K562 (cell line): ENCODE results near the gene WWP2. TPM values are rescaled to one million over a fixed set of nuclear protein-coding genes. Genes with fewer than 3 reads are reported as not detected.

ENCODE experiments used
- ATAC-seq: fragments of 200-7000 bp; cut with Tn5 transposase; 3 replicates; pipeline ENCODE4 v1.9.1; 2020; ENCODE audit warnings: moderate library complexity
- BruUV-seq: library from RNA; stranded (reverse); fragments of 400-500 nt; replicated peaks from 2 replicates; lab custom pipeline; 2021; lab: Mats Ljungman, UMichigan
- CTCF ChIA-PET: fragments of 300-600 bp; formaldehyde crosslinking; extraction: SDS; loops from one replicate; lab custom pipeline; 2021; ENCODE audit warnings: low intra/inter-chr PET ratio; lab: Yijun Ruan, JAX
- POLR2A ChIA-PET: fragments of 300-600, 350-650 bp; sonication (Branson Sonifier 250); formaldehyde crosslinking; extraction: SDS; loops from one replicate; lab custom pipeline; 2021; ENCODE audit warnings: antibody characterized with exemption, inconsistent platforms; lab: Yijun Ruan, JAX
- DNase-seq, 4 experiments: peaks; one replicate each; pipeline versions ENCODE4 v3.0.0 to v3.0.0-alpha.2; 2011 to 2018; ENCODE audit warnings: low spot score in 3 of 4, mixed read lengths in 3 of 4; ENCODE audit errors: extremely low read depth in 1 of 4
- FAIRE-seq: peaks from 2 replicates; lab custom pipeline; 2011; peaks lifted over from hg19 to GRCh38; lab: Jason Lieb, UNC
- H2AFZ ChIP-seq: 2 replicates; pipeline ENCODE4 v1.6.0; 2011; ENCODE audit warnings: low read depth, low read length, control low read depth, inconsistent platforms
- H3K27ac ChIP-seq: fragments of 200-600 bp; 3 replicates; pipeline ENCODE4 v1.8.0; 2011; ENCODE audit warnings: low read depth, mild to moderate bottlenecking, control low read depth, inconsistent platforms, low read length, moderate library complexity, mixed read lengths; ENCODE audit errors: extremely low read depth
- H3K27me3 ChIP-seq, 2 experiments: fragments of 300-600 bp in 1 of 2; 2 replicates in 1 of 2; 3 replicates in 1 of 2; pipeline versions ENCODE4 v1.6.0 to v1.8.0; 2011; ENCODE audit warnings: inconsistent platforms in 2 of 2, low read length in 2 of 2, mild to moderate bottlenecking in 1 of 2, mixed read lengths in 1 of 2, moderate library complexity in 1 of 2; ENCODE audit not compliant: control insufficient read depth in 2 of 2, insufficient read depth in 2 of 2
- H3K36me3 ChIP-seq: fragments of 300-600 bp; 3 replicates; pipeline ENCODE4 v1.8.0; 2011; ENCODE audit warnings: mild to moderate bottlenecking, low read length, inconsistent platforms; ENCODE audit not compliant: control insufficient read depth, insufficient read depth
- H3K4me1 ChIP-seq, 2 experiments: fragments of 200-600 bp in 1 of 2; replicated peaks in 1 of 2; 2 replicates in 1 of 2; 3 replicates in 1 of 2; pipeline versions ENCODE4 v1.5.1 to v1.8.0; 2011; ENCODE audit warnings: inconsistent platforms in 2 of 2, low read length in 2 of 2, mild to moderate bottlenecking in 1 of 2, mixed read lengths in 1 of 2, moderate library complexity in 1 of 2; ENCODE audit not compliant: control insufficient read depth in 2 of 2, insufficient read depth in 2 of 2
- H3K4me2 ChIP-seq: 2 replicates; pipeline ENCODE4 v1.6.1; 2011; ENCODE audit warnings: low read length, control low read depth, inconsistent platforms, mixed read lengths; ENCODE audit not compliant: insufficient read depth
- H3K4me3 ChIP-seq: fragments of 200-600 bp; sonication (generic), shearing (Covaris generic); 2 replicates; pipeline ENCODE4 v1.5.1; 2016; ENCODE audit warnings: control low read depth, inconsistent platforms
- H3K79me2 ChIP-seq: fragments of 200-600 bp; 3 replicates; pipeline ENCODE4 v1.8.0; 2011; ENCODE audit warnings: low read length, inconsistent platforms; ENCODE audit not compliant: control insufficient read depth, insufficient read depth
- H3K9ac ChIP-seq, 2 experiments: 2 replicates each; pipeline versions ENCODE4 v1.6.0 to v1.6.1; 2011; ENCODE audit warnings: low read depth in 2 of 2, low read length in 2 of 2, control low read depth in 1 of 2, inconsistent platforms in 1 of 2, mild to moderate bottlenecking in 1 of 2, mixed read lengths in 1 of 2; ENCODE audit not compliant: insufficient read depth in 1 of 2
- H3K9me1 ChIP-seq: one replicate; pipeline ENCODE4 v1.6.0; 2011; ENCODE audit warnings: inconsistent platforms, mild to moderate bottlenecking, low read length, moderate library complexity; ENCODE audit not compliant: control insufficient read depth, insufficient read depth
- H3K9me3 ChIP-seq: replicated peaks from 2 replicates; pipeline ENCODE4 v1.5.1; 2011; ENCODE audit warnings: low read depth, low read length, inconsistent platforms; ENCODE audit not compliant: control insufficient read depth, insufficient read depth
- H4K20me1 ChIP-seq: replicated peaks from 2 replicates; pipeline ENCODE4 v1.6.1; 2011; ENCODE audit warnings: low read length, inconsistent platforms, mixed read lengths; ENCODE audit not compliant: control insufficient read depth, insufficient read depth
- ARNT ChIP-seq, 2 experiments: fragments of 450-650 bp; IDR thresholded peaks; 2 replicates each; pipeline ENCODE4 v1.6.1; 2016; ENCODE audit warnings: mild to moderate bottlenecking in 1 of 2
- CCAR2 ChIP-seq: fragments of 200-400 bp; formaldehyde crosslinking; IDR thresholded peaks from 2 replicates; pipeline ENCODE4 v1.6.1; 2017; ENCODE audit warnings: mild to moderate bottlenecking, low read depth, low read length
- CREB1 ChIP-seq, 2 experiments: sonication (generic) in 1 of 2; formaldehyde crosslinking in 1 of 2; IDR thresholded peaks; 2 replicates each; pipeline versions ENCODE4 v1.6.1 to v1.8.0; 2012 to 2022; ENCODE audit warnings: inconsistent platforms in 1 of 2, mild to moderate bottlenecking in 1 of 2, missing genetic modification reagents in 1 of 2, moderate library complexity in 1 of 2
- DMBX1 ChIP-seq: fragments of 250-450 bp; sonication (Bioruptor Pico); IDR thresholded peaks from 2 replicates; pipeline ENCODE4 v1.8.0; 2022; ENCODE audit warnings: inconsistent platforms, mild to moderate bottlenecking, moderate library complexity, borderline replicate concordance
- ERF ChIP-seq: fragments of 450-650 bp; formaldehyde crosslinking; IDR thresholded peaks from 2 replicates; pipeline ENCODE4 v1.4.0; 2020; ENCODE audit warnings: mild to moderate bottlenecking, mixed read lengths
- ETS2 ChIP-seq: IDR thresholded peaks from 2 replicates; pipeline ENCODE4 v1.6.1; 2016; ENCODE audit warnings: borderline replicate concordance, missing genetic modification characterization, mild to moderate bottlenecking, moderate library complexity, missing compliant biosample characterization; ENCODE audit not compliant: poor library complexity, severe bottlenecking
- MCM2 ChIP-seq: fragments of 450-650 bp; IDR thresholded peaks from 2 replicates; pipeline ENCODE4 v1.6.1; 2017; ENCODE audit warnings: low read depth, mild to moderate bottlenecking
- MXI1 ChIP-seq: IDR thresholded peaks from 2 replicates; pipeline ENCODE4 v1.6.1; 2011; ENCODE audit warnings: low read depth, mild to moderate bottlenecking, improper control_type of control experiment, low read length
- POLR2G ChIP-seq: fragments of 200-400 bp; formaldehyde crosslinking; IDR thresholded peaks from 2 replicates; pipeline ENCODE4 v1.6.1; 2017; ENCODE audit warnings: low read depth, mild to moderate bottlenecking, antibody characterized with exemption, low read length, moderate library complexity
- RAD21 ChIP-seq, 2 experiments: fragments of 250-450 bp in 1 of 2; fragments of 450-650 bp in 1 of 2; sonication (Bioruptor Pico) in 1 of 2; formaldehyde crosslinking in 1 of 2; IDR thresholded peaks in 1 of 2; conservative IDR thresholded peaks in 1 of 2; 2 replicates each; pipeline versions ENCODE4 v1.4.0 to v1.8.0; 2020 to 2022; ENCODE audit warnings: mild to moderate bottlenecking in 2 of 2, moderate library complexity in 1 of 2
- SIN3B ChIP-seq: fragments of 450-650 bp; IDR thresholded peaks from 2 replicates; pipeline ENCODE4 v1.6.1; 2017; ENCODE audit warnings: low read depth, mild to moderate bottlenecking, moderate library complexity
- SMC3 ChIP-seq: conservative IDR thresholded peaks from 2 replicates; pipeline ENCODE4 v1.6.1; 2011; ENCODE audit warnings: low read depth, low read length, improper control_type of control experiment; ENCODE audit not compliant: insufficient read depth
- WGBS: fragments of 100-300 bp; shearing (Covaris generic); methylation state at CpG from one replicate; pipeline ENCODE4 v1.1.6; 2016; ENCODE audit warnings: low coverage, mixed read lengths; ENCODE audit not compliant: insufficient coverage; ENCODE audit errors: missing lambda C conversion rate; 5-methylcytosine and 5-hydroxymethylcytosine counted together
- in situ Hi-C: fragments of 300-500 bp; cut with MboI; formaldehyde crosslinking; loops from 4 replicates; pipeline ENCODE4 v1.15.0; 2018; ENCODE audit warnings: inconsistent platforms, mixed read lengths
- intact Hi-C: fragments of 100-400 bp; cut with micrococcal nuclease; formaldehyde crosslinking; loops from 2 replicates; pipeline ENCODE4 v1.14.2; 2022
- polyA plus RNA-seq, 8 experiments: library from polyadenylated mRNA; depleted of rRNA in 4 of 8; stranded (reverse) in 5 of 8; unstranded in 3 of 8; fragments of >200 nt; fragmentation: Nextera tagmentation in 2 of 8; fragmentation: Illumina TruSeq in 1 of 8; extraction: Ambion mirVana in 2 of 8; extraction: Trizol in 1 of 8; gene quantifications; 2 replicates each; pipeline versions ENCODE4 v1.2.1 to v1.2.3, GENCODE V29; 2011 to 2014; ENCODE audit warnings: inconsistent platforms in 1 of 8, missing spikeins in 1 of 8
- total RNA-seq, 7 experiments: library from RNA; depleted of rRNA in 6 of 7; stranded (reverse); fragments of >200 nt in 6 of 7; fragmentation: Illumina TruSeq in 2 of 7; extraction: Trizol in 2 of 7; gene quantifications; 2 replicates each; pipeline versions ENCODE4 v1.2.1 to v1.2.3, GENCODE V29; 2011 to 2021; ENCODE audit warnings: low replicate concordance in 1 of 7
- TF ChIP-seq, protein P1 (sequence below): fragments of 450-650 bp; IDR thresholded peaks from 2 replicates; pipeline ENCODE4 v1.6.1; 2014; ENCODE audit warnings: low read depth, mild to moderate bottlenecking, moderate library complexity, borderline replicate concordance
- TF ChIP-seq, protein P2 (sequence below): sonication (generic); formaldehyde crosslinking; IDR thresholded peaks from 2 replicates; pipeline ENCODE4 v1.8.1; 2022; ENCODE audit warnings: missing genetic modification reagents
- TF ChIP-seq, protein P3 (sequence below): sonication (generic); formaldehyde crosslinking; IDR thresholded peaks from 2 replicates; pipeline ENCODE4 v1.8.0; 2022; ENCODE audit warnings: mild to moderate bottlenecking, low read depth, missing genetic modification reagents

The WWP2 gene
- total and polyA plus RNA-seq, 9 of the 15 experiments (the other 6 are each of a cell fraction or from before 2014, with no cell fraction given): 1.9 to 34.4 (median 14.6) TPM

DNA sequence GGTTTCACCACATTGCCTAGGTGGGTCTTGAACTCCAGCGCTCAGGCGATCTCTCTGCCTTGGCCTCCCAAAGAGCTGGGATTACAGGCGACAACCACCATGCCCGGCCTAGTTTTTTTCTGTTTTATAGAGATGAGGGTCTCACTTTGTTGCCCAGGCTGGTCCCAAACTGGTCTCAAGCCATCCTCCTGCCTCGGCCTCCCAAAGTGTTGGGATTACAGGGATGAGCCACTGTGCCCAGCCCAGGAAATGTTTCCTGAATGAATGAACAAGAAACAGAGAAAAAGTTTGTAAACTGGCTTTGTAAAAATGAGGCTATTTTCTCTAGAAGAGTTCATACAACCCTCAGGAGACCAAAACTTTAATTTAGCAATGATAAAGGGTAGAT lies 68.0 kb downstream of the WWP2 start:
- H3K36me3 ChIP-seq: no peaks in the 10 kb centered on the region
- ChIA-PET POLR2A (no interaction called here), CTCF (no interaction called here)
- intact Hi-C loops (no loop called here), in situ Hi-C loops (no loop called here)
- no TSS peak for BruUV-seq
- DNase-seq (no peak), FAIRE-seq (no peak), ATAC-seq (no peak)
- WGBS: 68% methylated on average over 4 of the region's 5 CpGs
- no peaks in the 10 kb centered on the region for H3K27me3 ChIP-seq
- H3K4me3 ChIP-seq: no peak overlapping the region
- H3K9ac ChIP-seq: no peak overlapping the region
- H3K9me1 ChIP-seq: no peaks in the 10 kb centered on the region
- H2AFZ ChIP-seq: no peak overlapping the region
- H3K4me2 ChIP-seq: no peak overlapping the region
- no peaks in the 10 kb centered on the region for H3K9me3 ChIP-seq
- no peak overlapping the region for H3K27ac ChIP-seq
- H3K4me1 ChIP-seq: no peaks in the 10 kb centered on the region
- TF ChIP-seq CCAR2: no peak
- no peak for TF ChIP-seq SMC3
- no peak for TF ChIP-seq ARNT (IDR thresholded peaks at IDR 0.05)
- TF ChIP-seq, protein P1, sequence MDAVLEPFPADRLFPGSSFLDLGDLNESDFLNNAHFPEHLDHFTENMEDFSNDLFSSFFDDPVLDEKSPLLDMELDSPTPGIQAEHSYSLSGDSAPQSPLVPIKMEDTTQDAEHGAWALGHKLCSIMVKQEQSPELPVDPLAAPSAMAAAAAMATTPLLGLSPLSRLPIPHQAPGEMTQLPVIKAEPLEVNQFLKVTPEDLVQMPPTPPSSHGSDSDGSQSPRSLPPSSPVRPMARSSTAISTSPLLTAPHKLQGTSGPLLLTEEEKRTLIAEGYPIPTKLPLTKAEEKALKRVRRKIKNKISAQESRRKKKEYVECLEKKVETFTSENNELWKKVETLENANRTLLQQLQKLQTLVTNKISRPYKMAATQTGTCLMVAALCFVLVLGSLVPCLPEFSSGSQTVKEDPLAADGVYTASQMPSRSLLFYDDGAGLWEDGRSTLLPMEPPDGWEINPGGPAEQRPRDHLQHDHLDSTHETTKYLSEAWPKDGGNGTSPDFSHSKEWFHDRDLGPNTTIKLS: no peak
- no peak for TF ChIP-seq MXI1
- TF ChIP-seq ERF (CRISPR knock-in tag): no peak
- TF ChIP-seq SIN3B: no peak
- TF ChIP-seq, protein P2, sequence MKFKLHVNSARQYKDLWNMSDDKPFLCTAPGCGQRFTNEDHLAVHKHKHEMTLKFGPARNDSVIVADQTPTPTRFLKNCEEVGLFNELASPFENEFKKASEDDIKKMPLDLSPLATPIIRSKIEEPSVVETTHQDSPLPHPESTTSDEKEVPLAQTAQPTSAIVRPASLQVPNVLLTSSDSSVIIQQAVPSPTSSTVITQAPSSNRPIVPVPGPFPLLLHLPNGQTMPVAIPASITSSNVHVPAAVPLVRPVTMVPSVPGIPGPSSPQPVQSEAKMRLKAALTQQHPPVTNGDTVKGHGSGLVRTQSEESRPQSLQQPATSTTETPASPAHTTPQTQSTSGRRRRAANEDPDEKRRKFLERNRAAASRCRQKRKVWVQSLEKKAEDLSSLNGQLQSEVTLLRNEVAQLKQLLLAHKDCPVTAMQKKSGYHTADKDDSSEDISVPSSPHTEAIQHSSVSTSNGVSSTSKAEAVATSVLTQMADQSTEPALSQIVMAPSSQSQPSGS: no peak
- TF ChIP-seq CREB1 (IDR thresholded peaks at IDR 0.05): no peak
- no peak for TF ChIP-seq CREB1 (CRISPR knock-in tag; IDR thresholded peaks at IDR 0.05)
- no peak for TF ChIP-seq RAD21 (CRISPR knock-in tag; conservative IDR thresholded peaks at IDR 0.05 in 1 of 2, IDR thresholded peaks at IDR 0.05 in 1 of 2)
- TF ChIP-seq, protein P3, sequence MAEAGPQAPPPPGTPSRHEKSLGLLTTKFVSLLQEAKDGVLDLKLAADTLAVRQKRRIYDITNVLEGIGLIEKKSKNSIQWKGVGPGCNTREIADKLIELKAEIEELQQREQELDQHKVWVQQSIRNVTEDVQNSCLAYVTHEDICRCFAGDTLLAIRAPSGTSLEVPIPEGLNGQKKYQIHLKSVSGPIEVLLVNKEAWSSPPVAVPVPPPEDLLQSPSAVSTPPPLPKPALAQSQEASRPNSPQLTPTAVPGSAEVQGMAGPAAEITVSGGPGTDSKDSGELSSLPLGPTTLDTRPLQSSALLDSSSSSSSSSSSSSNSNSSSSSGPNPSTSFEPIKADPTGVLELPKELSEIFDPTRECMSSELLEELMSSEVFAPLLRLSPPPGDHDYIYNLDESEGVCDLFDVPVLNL (CRISPR knock-in tag): no peak
- no peak for TF ChIP-seq POLR2G
- no peak for TF ChIP-seq DMBX1 (CRISPR knock-in tag)
- no peak for TF ChIP-seq MCM2
- TF ChIP-seq ETS2 (tag): no peak
- H3K79me2 ChIP-seq: no peaks in the 10 kb centered on the region
- no peaks in the 10 kb centered on the region for H4K20me1 ChIP-seq
